ENCODE results near the gene ZNF14. TPM values are rescaled to one million over a fixed set of nuclear protein-coding genes. Genes with fewer than 3 reads are reported as not detected.
A peak's percentile ranks its signal among the peaks of the same experiment; 100 is the strongest.
"Not testable (repeated sequence)": the region's sequence is repeated elsewhere in the genome, so short reads cannot be mapped to it uniquely, and the experiment has no call there.

ZNF14 gene
- polyA plus RNA-seq, 1 donor from 2014 or later = 7.2 TPM

DNA sequence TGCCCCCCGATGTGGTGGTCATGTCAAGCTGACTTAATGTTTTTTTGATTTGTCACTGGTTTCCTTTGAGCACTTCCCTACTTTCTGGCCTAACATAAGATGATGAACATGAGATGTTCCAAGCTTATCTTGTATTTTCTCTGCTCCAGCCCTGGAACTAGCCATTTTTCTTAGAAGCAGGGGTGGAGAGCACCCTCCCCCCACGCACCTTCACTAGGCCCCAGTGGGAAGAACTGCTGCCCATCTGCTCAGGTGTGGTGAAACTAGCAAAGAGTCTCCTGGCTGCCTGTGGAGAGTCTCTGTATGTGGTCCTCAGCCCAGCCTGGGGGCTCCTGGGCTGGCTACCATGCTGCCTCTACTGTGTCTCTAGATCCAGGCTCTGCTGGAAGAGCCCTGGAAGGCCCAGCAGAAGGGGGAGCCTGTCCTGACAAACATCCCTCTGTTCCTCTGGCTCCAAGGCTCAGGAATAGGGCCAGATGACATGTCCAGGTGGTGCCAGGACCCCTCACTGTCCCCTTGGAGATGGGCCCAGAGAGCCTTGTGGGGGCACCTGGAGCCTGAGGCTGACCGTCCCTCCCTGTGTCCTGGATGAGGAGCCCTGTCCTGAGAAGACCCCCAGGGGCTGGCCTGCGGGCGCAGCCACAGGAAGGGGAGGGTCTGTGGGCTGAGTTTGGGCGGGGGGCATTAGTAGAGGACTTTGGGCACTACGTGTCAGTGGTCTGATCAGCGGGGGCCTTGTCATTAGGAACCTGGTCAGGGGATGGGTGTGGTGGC, 4.8 kb upstream of the ZNF14 start:
- Mint-ChIP-seq H3K27me3 (no peaks in the 10 kb centered on the region), H3K9me3 (no peaks in the 10 kb centered on the region), H3K4me1 (peaks cover 3 to 7% (median 6%) of the 10 kb centered on the region in 3 donors), H3K36me3 (peaks cover 2% of the 10 kb centered on the region), H3K4me3 (no peak overlapping the region), H3K27ac (no peak overlapping the region)

GRCh38 chr19:19721896-19722295, 11.0 kb downstream of the ZNF14 start:
- Mint-ChIP-seq H3K9me3 (peaks cover 15 to 44% (median 27%) of the 10 kb centered on the region in 3 donors), H3K4me3 (no peak overlapping the region), H3K36me3 (peaks cover 26% of the 10 kb centered on the region), H3K27me3 (no peaks in the 10 kb centered on the region), H3K4me1 (peaks cover 3 to 10% (median 6%) of the 10 kb centered on the region in 3 donors), H3K27ac (no peak overlapping the region)

DNA sequence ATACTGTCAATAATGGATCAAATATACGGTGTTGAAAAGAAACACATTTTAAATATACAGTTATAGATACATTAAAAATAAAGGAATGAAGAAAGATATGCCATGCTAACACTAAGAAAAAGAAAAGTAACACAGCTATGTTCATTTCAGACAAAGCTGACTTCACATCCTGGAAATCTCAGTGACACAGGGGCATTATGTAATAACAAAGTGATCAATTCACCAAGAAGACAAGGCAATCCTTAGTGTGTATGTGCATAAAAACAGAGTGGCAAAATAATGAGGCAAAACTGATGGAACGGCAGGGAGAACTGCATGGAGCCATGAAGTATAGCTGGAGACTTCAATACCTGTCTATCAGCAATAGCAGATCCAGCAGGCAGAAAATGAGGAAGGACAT, 13.1 kb downstream of the ZNF14 start:
- peaks cover 3 to 10% (median 6%) of the 10 kb centered on the region in 3 donors for H3K4me1 Mint-ChIP-seq
- H3K36me3 Mint-ChIP-seq = peaks cover 40% of the 10 kb centered on the region
- H3K4me3 Mint-ChIP-seq = peak overlapping the region in 1 of 4 donors; percentile 13
- peak overlapping the region in 2 of 3 donors; percentile 24 to 70 for H3K27ac Mint-ChIP-seq
- H3K9me3 Mint-ChIP-seq = peaks cover 21 to 53% (median 41%) of the 10 kb centered on the region in 3 donors
- H3K27me3 Mint-ChIP-seq = no peaks in the 10 kb centered on the region

DNA sequence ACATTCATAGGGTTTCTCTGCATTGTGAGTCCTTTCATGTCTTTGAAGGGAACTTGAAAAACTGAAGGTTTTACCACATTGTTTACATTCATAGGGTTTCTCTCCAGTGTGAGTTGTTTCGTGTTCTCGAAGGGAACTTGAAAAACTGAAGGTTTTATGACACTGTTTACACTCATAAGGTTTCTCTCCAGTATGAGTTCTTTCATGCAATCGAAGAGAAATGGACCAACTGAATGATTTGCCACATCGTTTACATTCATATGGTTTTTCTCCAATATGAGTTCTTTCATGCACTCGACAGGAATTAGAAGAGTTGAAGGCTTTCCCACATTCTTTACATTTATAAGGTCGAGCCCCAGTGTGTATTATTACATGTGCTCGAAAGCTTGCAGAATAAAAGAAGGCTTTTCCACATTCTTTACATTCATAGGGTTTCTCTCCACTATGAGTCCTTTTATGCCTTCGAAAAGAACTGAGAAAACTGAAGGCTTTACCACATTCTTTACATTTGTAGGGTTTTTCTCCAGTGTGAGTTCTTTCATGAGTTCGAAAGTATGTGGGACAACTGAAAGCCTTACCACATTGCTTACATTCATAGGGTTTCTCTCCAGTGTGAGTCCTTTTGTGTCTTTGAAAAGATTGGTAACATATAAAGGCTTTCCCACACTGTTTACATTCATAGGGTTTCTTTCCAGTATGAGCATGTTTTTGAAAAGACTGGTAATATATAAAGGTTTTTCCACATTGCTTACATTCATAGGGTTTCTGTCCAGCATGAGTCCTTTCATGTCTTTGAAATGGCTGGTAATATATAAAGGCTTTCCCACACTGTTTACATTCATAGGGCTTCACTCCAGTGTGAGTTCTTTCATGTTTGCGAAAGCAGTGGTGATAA, 20.7 kb downstream of the ZNF14 start:
- H3K36me3 Mint-ChIP-seq = peaks cover 43% of the 10 kb centered on the region
- H3K27ac Mint-ChIP-seq = peak overlapping the region in 1 of 3 donors; percentile 22
- no peaks in the 10 kb centered on the region for H3K27me3 Mint-ChIP-seq
- no peaks in the 10 kb centered on the region for H3K4me1 Mint-ChIP-seq
- peaks cover 13 to 45% (median 42%) of the 10 kb centered on the region in 3 donors for H3K9me3 Mint-ChIP-seq
- no peak overlapping the region for H3K4me3 Mint-ChIP-seq

DNA sequence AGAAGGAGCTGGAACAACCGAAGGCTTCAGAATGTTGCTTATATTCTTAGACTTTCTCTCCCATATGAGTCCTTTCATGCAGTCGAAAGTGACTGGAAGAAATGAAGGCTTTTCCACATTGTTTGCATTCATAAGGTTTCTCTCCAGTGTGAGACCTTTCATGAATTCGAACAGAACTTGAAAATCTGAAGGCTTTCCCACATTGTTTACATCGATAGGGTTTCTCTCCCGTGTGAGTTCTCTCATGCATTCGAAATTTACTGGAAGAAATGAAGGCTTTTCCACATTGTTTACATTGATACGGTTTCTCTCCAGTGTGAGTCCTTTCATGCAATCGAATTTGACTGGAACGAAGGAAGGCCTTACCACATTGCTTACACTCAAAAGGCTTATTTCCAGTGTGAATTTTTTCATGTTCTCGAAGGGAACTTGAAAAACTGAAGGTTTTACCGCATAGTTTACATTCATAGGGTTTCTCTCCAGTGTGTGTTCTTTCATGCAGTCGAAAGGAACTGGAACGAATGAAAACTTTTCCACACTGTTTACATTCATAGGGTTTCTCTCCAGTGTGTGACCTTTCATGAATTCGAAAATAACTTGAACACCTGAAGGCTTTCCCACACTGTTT, 21.5 kb downstream of the ZNF14 start:
- Mint-ChIP-seq H3K4me1 (no peaks in the 10 kb centered on the region), H3K27ac (peak overlapping the region in 1 of 3 donors; percentile 76), H3K27me3 (no peaks in the 10 kb centered on the region), H3K4me3 (no peak overlapping the region), H3K9me3 (peaks cover 11 to 46% (median 41%) of the 10 kb centered on the region in 3 donors), H3K36me3 (peaks cover 35% of the 10 kb centered on the region)

DNA sequence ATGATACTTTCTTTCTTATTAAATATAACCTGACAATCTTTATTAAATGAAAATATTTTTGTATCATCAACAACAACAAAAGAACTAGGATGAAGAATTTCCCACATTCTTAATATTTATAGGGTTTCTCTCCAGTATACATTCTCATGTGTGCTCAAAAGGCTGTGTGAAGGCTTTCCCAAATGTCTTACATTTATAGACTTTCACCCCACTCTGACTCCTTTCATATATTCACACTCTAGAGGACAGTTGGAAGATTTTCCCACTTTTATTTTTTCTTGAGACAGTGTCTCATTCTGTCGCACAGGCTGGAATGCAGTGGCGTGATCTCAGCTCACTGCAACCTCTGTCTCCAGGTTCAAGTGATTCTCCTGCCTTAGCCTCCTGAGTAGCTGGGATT, 22.4 kb downstream of the ZNF14 start:
- Mint-ChIP-seq H3K4me1 (no peaks in the 10 kb centered on the region), H3K36me3 (peaks cover 30% of the 10 kb centered on the region), H3K27ac (no peak overlapping the region), H3K4me3 (peak overlapping the region in 1 of 4 donors; percentile 5), H3K27me3 (no peaks in the 10 kb centered on the region), H3K9me3 (peaks cover 11 to 48% (median 40%) of the 10 kb centered on the region in 3 donors)

DNA sequence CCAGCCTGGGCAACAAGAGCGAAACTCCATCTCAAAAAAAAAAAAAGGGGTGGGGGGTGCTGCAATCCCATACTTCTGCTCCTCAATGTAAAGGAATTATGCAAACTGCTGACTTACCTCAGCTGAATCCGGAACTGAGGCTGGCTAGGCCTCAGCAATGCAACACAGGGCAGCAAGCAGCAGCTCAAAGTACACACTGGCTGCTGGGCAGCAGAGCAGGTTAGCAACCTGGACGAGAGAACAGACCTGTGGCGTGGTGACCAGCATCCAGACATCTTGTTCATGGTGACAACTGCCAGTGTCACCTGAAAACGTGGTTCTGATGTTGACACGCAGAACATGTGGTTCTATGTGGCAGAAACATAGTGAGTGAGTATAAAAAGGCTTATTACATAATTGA, 28.1 kb downstream of the ZNF14 start:
- Mint-ChIP-seq H3K27ac (no peak overlapping the region), H3K4me3 (no peak overlapping the region), H3K27me3 (no peaks in the 10 kb centered on the region), H3K36me3 (peaks cover 10% of the 10 kb centered on the region), H3K4me1 (no peaks in the 10 kb centered on the region), H3K9me3 (peaks cover 9 to 40% (median 33%) of the 10 kb centered on the region in 3 donors)

DNA sequence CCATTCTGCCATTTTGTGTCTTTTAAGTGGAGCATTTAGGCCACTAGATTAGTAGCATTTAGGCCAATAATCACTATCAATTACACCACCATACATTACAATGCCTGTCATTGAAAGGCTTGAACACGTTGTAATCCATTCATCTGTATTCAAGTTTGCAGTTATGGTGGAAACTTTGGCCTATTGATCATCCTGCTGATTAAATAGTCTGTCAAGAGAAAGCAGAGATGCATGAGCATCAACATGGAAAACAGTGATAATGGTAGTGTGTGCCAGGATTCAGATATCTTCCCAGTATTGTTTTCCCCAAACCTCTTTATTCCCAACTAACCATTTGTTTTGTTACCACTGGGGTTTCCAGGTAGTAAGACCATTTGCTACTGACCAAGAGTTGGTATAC, 32.4 kb downstream of the ZNF14 start:
- H3K27me3 Mint-ChIP-seq, H3K36me3 Mint-ChIP-seq, H3K27ac Mint-ChIP-seq, H3K4me1 Mint-ChIP-seq: not testable (repeated sequence)
- Mint-ChIP-seq H3K4me3 (peak overlapping the region in 1 of 4 donors; percentile 25), H3K9me3 (peaks cover 8 to 14% (median 12%) of the 10 kb centered on the region in 3 donors)

DNA sequence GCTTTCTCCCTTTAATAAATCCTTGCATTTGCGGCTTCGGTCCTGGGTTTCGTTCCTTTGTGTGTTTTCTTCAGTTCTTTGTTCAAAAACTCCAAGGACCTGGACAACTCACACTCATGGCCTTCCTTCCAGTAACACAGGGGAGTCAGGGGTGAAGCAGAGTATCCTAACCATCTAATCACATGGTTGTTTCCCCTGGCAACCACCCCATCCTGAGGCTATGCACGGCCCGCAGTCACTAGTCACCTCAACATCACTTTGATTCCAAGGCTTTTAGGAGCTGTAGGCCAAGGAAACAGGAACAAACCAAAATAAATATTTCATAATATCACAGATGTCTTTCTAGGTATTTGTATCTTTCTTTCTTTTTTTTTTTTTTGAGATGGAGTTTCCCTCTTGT, 35.3 kb downstream of the ZNF14 start:
- H3K9me3 Mint-ChIP-seq = peaks cover 3 to 9% (median 5%) of the 10 kb centered on the region in 3 donors
- no peak overlapping the region for H3K4me3 Mint-ChIP-seq
- H3K36me3 Mint-ChIP-seq = no peaks in the 10 kb centered on the region
- no peaks in the 10 kb centered on the region for H3K27me3 Mint-ChIP-seq
- H3K27ac Mint-ChIP-seq = peak overlapping the region in 1 of 3 donors; percentile 62
- peaks cover 0 to 1% (median 0%) of the 10 kb centered on the region in 3 donors for H3K4me1 Mint-ChIP-seq

GRCh38 chr19:19696386-19696785, 36.5 kb downstream of the ZNF14 start:
- Mint-ChIP-seq H3K27me3 (no peaks in the 10 kb centered on the region), H3K4me3 (no peak overlapping the region), H3K9me3 (peaks cover 3 to 9% (median 5%) of the 10 kb centered on the region in 3 donors), H3K36me3 (no peaks in the 10 kb centered on the region), H3K4me1 (peaks cover 0 to 1% (median 0%) of the 10 kb centered on the region in 3 donors), H3K27ac (no peak overlapping the region)

- no peaks in the 10 kb centered on the region for H3K36me3 Mint-ChIP-seq
Observed at GRCh38 chr19:19691683-19692082, 41.2 kb downstream of the ZNF14 start.

DNA sequence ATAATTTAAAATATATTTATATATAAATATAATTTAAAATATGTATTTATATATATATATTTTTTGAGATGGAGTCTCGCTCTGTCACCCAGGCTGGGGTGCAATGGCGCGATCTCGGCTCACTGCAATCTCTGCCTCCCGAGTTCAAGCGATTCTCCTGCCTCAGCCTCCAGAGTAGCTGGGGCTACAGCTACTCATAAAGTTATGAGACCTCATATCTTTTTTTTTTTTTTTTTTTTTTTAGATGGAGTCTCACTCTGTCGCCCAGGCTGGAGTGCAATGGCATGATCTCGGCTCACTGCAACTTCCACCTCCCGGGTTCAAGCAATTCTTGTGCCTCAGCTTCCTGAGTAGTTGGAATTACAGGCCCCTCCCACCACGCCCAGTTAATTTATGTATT, 43.9 kb downstream of the ZNF14 start:
- not testable (repeated sequence) for H3K36me3 Mint-ChIP-seq, H3K4me1 Mint-ChIP-seq, H3K9me3 Mint-ChIP-seq, H3K27me3 Mint-ChIP-seq, H3K4me3 Mint-ChIP-seq, H3K27ac Mint-ChIP-seq

More at GRCh38 chr19:19691683-19692082, 41.2 kb downstream of the ZNF14 start:
- Mint-ChIP-seq H3K4me1 (peaks cover 0 to 1% (median 0%) of the 10 kb centered on the region in 3 donors), H3K4me3 (no peak overlapping the region), H3K27me3 (no peaks in the 10 kb centered on the region), H3K9me3 (peaks cover 0 to 2% (median 1%) of the 10 kb centered on the region in 3 donors), H3K27ac (no peak overlapping the region)

GRCh38 chr19:19687090-19687489, 45.8 kb downstream of the ZNF14 start:
- no peaks in the 10 kb centered on the region for H3K27me3 Mint-ChIP-seq
- H3K9me3 Mint-ChIP-seq = peaks cover 0 to 8% (median 7%) of the 10 kb centered on the region in 3 donors
- H3K4me1 Mint-ChIP-seq = no peaks in the 10 kb centered on the region
- H3K36me3 Mint-ChIP-seq = peaks cover 11% of the 10 kb centered on the region
- H3K4me3 Mint-ChIP-seq = no peak overlapping the region
- H3K27ac Mint-ChIP-seq = no peak overlapping the region

DNA sequence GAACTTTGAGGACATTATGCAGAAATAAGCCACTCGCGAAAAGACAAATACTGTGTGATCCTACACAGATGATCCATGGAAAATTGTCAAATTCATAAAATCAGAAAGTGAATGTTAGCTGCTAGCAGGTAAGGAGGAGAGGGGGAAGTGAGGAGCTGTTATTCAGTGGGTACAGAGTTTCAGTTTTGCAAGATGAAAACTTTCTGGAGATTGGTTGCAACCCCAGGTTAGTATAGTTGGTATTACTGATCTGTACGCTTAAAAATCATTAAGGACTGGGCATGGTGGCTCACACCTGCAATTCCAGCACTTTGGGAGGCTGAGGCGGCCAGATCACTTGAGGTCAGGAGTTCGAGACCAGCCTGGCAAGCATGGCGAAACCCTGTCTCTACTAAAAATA, 46.3 kb downstream of the ZNF14 start:
- Mint-ChIP-seq H3K27ac (no peak overlapping the region), H3K4me3 (no peak overlapping the region), H3K4me1 (no peaks in the 10 kb centered on the region), H3K27me3 (no peaks in the 10 kb centered on the region), H3K9me3 (peaks cover 0 to 8% (median 7%) of the 10 kb centered on the region in 3 donors), H3K36me3 (peaks cover 11% of the 10 kb centered on the region)

GRCh38 chr19:19686119-19686518, 46.8 kb downstream of the ZNF14 start:
- not testable (repeated sequence) for H3K27me3 Mint-ChIP-seq, H3K4me3 Mint-ChIP-seq, H3K27ac Mint-ChIP-seq, H3K4me1 Mint-ChIP-seq, H3K9me3 Mint-ChIP-seq
- H3K36me3 Mint-ChIP-seq = peaks cover 12% of the 10 kb centered on the region

Data from IgD-negative memory B cell (primary cell).